ENCODE results near the gene CD1B. TPM values are rescaled to one million over a fixed set of nuclear protein-coding genes. Genes with fewer than 3 reads are reported as not detected.
"Not testable (repeated sequence)": the region's sequence is repeated elsewhere in the genome, so short reads cannot be mapped to it uniquely, and the experiment has no call there.

The CD1B gene
- not detected in 2 replicates for total RNA-seq (2014; rRNA removed; shearing (Covaris generic))
- not detected in 2 replicates for polyA plus RNA-seq (2015; cell fraction: cytosol; rRNA removed)
- polyA plus RNA-seq (2015; cell fraction: nucleus; rRNA removed) = not detected in 2 replicates

DNA sequence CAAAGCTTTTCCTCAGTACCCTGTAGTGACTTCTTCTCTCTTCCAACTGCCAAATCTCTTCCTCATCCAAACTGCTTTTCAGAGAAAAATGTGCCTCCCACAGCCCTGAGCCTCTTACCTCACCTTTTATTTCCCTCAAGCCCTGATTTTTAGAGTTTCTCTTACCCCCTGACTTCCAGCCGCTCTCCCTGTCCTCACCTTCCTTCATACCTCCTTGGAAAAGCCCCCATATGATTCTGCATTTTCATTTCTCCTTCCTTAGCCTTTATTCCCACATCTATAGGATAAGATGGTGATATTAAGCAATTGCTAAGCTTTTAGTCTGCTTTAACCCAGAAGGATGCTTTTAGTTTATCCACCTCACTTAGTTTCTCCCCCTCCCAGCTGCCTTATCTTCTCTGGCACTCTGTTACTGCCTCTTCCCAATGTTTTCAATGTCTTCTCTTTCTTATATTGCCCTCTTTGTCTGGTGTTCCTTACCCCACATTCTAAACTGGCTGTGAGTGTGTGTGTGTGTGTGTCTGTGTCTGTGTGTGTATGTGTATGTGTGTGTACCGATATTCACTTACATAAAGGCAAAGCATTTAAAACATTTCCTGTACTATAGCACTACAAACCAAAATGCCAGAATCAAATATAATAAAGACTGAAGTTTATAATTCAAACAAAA is at the start of gene CD1B:
TSS of gene CD1B (minus strand) at position 51 of the 670 bp plus-strand sequence. CDS start 108 bp downstream, outside the sequence.
- no peak for DNase-seq (ENCODE audit: low read depth)

DNA sequence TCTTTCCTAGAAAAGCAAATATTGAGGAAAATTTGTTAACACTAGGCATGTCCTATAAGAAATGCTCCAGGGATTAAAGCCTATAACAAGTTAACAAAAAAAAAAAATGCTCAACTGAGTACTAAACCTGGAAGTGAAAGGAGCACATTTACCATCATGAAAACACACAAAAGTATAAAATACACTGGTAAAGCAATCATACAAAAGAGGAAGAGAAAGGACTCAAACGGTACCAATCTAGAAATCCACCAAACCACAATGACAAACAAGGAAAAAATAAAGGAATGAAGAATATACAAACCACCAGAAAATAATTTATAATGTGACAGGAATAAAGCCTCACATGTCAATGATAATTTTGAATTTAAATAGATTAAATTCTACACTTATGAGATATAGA is 43.5 kb upstream of the CD1B start:
- DNase-seq (ENCODE audit: low read depth) = no peak

DNA sequence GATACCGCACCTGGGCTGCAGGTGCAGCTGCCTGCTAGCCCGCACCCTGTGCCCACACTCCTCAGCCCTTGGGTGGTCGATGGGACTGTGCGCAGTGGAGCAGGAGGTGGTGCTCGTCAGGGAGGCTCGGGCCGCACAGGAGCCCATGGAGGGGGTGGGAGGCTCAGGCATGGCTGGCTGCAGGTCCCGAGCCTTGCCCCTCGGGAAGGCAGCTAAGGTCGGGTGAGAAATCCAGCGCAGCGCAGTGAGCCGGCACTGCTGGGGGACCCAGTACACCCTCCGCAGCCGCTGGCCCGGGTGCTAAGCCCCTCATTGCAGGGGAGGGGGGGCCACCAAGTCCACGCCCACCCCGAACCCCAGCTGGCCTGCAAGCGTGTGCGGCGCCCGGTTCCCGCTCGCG is 42.8 kb upstream of the CD1B start:
- DNase-seq (ENCODE audit: low read depth) = not testable (repeated sequence)

DNA sequence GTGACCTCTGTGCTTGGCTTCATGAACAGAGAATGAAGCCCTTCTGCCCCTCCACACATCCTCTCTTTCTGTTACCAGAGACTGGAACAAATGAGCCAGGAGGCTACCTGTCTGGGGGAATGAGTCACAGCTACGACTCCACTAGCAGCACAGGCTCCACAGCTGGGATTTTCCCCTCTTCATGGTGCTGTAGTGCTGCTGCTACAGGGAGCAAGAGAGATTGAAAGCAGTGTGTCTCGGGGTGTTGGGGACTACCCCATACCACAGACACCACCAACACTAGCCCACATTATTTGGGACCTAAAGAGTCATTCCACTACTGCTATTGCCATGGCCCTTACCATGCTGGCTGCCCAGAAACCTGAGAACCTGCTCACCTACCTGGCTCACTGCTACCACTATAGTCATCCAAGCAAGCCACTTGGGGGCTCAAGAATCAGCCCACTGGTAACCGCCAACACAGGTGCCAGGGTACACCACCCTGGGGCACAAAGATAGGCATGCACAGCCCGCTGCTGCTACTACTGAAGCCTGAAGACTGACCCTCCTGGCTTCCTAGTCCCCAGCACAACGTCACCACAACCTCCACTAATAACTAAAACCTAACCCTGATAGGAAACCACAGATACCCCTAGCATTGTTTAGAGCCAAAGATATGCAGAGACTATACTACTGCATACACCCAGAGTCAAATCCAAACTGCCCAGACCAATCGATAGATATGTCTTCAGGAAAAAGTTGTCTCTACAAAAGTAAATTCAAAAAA is 40.0 kb upstream of the CD1B start:
- DNase-seq (ENCODE audit: low read depth) = no peak

DNA sequence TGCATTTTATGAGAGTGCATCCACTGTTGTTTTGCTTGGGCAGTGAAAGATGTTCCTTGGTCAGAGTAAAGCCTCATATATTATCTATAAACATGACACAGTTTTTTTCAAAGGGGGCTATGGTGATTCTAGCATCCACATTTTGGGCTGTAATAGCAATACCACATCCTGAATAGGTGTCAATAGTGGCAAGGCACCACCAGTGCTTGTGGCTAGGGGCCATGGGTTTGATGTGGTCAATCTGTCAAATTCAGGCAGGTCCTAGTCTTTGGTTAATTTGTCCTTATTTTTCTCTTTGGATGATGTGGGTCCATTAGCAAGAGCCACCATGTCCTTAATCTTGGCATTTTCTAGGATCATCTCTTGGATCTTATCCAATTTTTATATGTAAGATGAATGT is 35.5 kb upstream of the CD1B start:
- no peak for DNase-seq (ENCODE audit: low read depth)

DNA sequence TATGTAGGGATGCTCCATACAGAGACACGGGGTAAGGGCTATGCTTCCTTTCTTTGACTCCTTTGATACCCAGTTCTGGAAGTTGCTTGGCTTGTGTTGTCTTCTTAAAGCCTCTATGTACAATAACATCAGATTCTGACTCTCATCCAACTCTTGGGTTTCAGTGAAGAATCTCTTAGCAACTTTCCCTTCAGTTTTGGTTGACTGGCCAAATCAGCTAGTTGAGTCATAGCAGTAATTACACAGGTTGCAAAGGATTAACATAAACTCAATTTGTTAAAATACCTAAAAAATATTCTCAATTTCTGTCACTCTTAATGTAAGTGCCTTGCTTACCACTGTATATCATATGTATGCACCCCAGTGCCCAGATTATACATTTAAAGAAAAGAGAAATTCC is 31.6 kb upstream of the CD1B start:
- DNase-seq (ENCODE audit: low read depth) = no peak

DNA sequence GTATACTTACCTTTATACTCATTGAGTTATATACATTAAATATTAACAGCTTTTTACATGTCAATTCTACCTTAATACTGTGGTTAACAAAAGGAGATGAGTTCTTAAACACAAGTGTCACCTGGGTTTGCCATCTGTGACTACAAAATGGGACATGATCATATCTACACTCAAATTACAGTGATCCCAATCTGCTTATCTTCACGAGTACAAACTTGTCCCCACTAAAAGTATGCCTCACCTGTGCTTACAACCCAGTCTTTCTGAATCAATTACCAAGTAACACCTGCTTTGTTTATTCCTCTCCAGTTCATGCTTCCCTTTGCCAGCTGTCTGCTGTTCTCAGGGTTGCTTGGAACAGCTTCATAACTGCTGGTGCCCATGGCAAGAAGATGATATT is 31.2 kb upstream of the CD1B start:
- DNase-seq (ENCODE audit: low read depth) = no peak

DNA sequence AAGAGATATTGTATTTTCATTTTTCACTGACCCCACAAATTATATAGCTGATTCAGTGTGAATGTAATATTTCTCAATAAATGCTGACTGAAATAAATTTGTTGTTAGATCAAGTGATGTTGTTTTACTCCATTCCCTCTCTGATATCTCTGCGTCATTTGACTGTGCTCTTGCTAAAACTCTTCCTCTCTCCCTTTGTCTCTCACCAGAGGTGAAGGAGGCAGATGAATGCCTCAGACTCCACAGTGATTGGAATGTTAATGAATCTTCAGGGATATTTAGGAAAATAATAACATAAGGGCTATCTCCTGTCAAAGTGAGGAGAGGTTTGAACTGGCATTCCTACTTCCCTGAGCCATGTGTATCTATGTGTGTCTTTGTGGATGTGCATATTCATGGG is 26.1 kb upstream of the CD1B start:
- no peak for DNase-seq (ENCODE audit: low read depth)

DNA sequence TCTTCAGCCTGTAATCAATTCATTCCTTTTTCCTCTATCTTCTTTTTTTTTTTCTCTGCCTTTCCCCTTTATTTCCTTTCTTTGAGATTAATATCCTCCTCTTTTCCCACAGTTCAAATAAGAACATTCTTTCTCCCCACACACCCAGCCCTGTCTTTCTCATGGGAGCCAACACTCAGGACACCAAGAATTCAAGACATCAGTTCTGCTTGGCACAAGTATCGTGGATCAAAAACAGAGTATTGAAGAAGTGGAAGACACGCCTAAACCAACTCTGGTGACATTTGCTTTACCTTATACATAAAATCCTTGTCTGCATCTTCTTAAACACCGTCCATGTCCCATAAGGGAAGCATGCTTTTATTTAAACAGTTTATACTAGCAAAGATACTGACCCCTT is 25.3 kb upstream of the CD1B start:
- no peak for DNase-seq (ENCODE audit: low read depth)

DNA sequence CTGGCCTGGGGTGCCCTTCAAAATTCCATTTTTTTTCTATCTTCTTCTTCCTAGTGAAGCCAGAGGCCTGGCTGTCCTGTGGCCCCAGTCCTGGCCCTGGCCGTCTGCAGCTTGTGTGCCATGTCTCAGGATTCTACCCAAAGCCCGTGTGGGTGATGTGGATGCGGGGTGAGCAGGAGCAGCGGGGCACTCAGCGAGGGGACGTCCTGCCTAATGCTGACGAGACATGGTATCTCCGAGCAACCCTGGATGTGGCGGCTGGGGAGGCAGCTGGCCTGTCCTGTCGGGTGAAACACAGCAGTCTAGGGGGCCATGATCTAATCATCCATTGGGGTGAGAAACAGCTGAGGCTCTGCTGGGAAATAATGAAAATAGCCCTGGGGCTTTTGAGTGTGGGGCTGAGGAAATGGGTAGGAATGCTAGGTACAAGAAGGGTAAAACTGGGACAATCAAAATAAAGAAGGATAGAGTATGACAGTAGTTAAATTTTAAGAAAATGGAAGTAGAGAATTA is 24.5 kb upstream of the CD1B start:
- no peak for DNase-seq (ENCODE audit: low read depth)

DNA sequence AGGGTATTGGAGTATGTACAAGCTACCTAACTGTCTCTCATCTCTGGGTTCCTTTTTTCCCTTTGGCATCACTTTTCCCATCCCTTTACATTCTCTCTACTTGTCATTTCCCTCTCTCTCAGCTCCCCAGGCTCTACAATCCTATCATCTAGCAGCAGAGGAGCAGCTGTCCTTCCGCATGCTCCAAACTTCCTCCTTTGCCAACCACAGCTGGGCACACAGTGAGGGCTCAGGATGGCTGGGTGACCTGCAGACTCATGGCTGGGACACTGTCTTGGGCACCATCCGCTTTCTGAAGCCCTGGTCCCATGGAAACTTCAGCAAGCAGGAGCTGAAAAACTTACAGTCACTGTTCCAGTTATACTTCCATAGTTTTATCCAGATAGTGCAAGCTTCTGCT is 22.9 kb upstream of the CD1B start:
- DNase-seq (ENCODE audit: low read depth) = no peak

DNA sequence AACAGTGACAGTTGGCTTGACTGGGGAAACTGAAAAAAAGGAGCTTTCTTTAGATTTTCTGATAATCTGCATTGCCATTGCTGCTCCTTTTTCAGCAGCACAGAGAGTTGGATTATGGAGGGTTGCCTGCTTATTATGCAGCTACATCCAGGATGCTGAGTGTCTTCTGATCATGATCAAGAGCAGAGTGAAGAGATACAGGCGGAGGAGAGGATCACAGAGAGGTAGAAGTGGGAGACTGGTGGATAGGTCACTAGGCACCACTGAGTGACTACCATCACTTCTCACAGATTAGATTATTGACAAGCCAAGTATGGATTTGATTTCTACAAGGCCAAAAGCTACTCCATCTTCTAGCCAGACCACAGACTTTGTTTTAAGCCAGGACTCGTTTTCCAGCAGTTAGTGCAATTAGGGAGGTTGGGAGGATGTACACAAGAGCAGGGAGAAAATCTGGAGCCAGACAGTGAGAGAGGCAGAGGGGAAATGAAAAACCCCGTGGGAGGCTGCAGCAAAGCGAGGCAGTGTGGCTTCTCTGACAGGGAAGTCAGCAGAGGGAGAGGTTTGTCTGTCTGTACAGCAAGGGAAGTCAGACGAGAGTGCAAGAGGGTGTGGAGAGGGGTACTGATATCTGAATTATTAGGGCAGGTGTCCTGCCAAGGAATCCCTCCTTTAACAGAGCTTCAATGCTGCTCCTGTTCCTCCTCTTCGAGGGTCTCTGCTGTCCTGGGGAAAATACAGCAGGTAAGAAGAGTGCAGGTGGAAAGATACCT is 22.2 kb upstream of the CD1B start, which contains the start of gene CD1E:
TSS of gene CD1E (plus strand) at position 592 of the 773 bp plus-strand sequence. CDS start at position 687, 95 bp downstream.
- DNase-seq (ENCODE audit: low read depth) = no peak

DNA sequence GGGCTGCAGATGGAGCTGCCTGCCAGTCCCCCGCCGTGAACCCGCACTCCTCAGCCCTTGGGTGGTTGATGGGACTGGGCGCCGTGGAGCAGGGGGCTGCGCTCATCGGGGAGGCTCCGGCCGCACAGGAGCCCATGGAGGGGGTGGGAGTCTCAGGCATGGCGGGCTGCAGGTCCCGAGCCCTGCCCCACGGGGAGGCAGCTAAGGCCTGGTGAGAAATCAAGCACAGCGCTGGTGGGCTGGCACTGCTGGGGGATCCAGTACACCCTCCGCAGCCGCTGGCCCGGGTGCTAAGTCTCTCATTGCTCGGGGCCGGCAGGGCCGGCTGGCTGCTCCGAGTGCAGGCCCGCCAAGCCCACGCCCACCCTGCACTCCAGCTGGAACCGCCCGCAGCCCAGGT is 17.6 kb upstream of the CD1B start:
- not testable (repeated sequence) for DNase-seq (ENCODE audit: low read depth)

DNA sequence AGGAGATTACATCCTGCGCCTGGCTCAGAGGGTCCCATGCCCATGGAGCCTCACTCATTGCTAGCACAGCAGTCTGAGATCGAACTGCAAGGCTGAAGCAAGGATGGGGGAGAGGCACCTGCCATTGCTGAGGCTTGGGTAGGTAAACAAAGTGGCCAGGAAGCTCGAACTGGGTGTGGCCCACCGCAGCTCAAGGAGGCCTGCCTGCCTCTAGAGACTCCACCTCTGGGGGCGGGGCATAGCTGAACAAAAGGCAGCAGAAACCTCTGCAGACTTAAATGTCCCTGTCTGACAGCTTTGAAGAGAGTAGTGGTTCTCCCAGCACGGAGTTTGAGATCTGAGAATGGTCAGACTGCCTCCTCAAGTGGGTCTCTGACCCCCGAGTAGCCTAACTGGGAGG is 5.1 kb upstream of the CD1B start:
- not testable (repeated sequence) for DNase-seq (ENCODE audit: low read depth)

DNA sequence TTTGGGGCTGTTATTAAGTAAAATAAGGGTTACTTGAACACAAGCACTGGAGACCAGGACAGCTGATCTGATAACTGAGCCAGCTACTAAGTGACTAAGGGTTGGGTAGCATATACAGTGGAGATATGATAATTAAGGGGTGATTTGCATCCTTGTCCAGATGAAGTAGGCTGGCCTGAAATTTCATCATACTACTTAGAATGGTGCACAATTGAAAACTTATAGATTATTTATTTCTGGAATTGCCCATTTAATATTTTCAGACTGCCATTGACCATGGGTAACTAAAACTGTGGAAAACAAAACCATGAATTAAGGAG is 3.8 kb upstream of the CD1B start:
- no peak for DNase-seq (ENCODE audit: low read depth)

DNA sequence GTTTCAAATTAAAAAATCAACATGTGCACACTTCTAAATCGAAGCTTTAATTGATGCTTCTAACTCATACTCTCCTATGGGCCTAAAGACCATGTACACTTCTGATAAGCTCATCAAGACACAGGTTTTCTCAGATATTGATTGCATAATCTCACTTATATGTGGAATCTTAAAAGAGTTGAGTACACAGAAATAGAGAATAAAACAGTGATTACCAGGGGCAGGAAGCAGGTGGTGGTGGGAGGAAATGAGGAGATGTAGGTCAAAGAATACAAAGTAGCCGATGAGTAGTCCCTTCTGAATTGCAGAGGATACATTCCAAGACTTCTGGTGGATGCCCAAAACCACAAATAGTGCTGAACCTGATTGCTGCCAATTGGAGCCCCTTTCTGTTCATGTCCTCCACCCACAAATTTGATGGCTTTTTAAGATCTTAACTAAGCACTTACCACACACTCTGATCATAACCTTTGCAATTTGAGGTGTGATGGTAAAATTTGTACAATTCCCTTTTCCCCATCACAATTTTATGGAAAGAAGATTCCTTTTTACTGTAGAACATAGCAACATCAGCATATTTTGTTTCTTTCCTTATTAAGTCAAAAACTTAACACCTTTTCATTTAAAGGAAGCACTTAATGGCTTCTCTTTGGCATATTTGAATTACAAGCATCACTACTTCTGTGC is 3.3 kb upstream of the CD1B start:
- peak; percentile 14 for DNase-seq (ENCODE audit: low read depth)

DNA sequence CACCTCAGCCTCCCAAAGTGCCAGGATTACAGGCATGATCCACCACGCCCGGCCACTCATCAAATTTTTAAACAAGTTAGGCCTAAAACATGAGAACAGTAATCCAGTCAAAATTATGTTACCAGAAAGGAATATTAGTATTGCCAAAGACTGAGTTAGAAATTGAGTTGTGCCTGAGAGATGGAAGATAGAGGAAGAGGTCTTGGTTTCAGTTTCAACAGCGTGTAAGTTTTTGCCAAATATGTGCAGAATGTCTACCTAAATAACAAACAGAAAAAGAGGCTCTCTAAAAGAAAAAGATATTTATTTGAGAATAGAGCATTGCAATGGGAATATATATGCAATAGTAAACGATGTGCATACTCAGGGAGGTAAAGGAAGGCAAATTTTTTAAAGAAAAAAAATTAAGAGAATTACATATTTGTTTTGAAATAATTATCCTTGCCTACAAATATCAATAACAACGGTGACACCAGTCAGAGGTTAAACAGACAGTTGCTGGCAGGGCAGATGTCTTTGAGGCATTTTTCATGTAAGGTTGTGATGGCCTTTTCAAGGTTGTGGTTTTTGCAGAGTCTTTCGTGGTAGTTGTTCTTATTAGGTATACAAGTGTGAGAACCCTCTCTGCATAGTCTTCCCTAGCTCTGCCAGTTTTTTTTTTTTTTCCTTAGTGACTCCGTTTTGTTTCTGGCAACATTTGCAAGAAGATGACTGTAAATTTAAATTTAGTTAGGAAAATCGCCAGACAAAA is 2.2 kb upstream of the CD1B start:
- DNase-seq (ENCODE audit: low read depth) = no peak

DNA sequence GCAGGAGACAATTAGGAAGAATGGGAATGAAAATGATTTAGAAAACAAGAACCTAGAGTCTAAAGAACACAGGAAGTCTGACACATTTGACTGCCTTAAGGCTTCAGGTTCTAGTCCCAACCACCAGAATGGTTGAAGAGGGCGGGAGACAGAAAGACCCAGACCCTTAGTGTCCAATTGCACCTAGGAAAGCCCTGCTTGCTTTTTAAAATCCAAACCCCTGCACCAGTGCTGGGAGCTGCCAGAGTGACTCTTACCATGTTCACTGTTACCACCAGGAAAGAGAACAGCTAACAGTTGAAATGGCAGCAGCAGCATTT is 265 bp downstream of the CD1B start:
- DNase-seq (ENCODE audit: low read depth) = no peak

DNA sequence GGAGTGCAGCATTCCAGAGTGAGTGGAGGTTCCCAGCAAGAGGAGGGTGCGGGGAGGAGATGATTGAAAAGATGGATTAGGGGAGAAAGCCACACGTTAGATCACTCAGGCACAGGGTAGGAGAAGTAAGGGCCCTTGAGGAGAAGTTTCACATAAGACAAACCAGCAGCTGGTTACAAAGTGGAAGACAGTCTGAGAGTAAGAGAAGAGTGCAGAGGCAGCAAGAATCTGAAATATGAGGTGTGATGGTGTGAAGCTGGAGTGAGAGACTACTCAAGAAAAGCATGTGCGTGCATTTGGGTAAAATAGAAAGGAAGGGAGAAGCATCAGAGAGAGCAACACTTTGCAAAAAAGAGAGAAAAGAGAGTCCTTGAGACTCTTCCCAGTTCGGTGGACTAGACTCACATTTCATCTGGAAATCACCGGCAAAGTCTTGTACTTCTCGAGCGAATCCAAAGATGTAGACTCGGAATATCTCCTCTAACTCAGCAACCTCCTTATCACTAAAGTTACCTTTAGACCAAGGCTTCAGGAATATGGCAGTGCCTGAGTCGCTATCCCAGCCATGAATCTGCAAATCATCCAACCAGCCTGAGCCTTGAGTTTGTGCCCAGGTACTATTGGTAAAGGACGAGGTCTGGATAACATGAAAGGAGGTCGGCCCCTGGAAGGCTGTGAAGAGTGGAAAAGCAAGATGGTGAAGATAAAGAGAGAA is 783 bp downstream of the CD1B start:
- DNase-seq (ENCODE audit: low read depth) = no peak

DNA sequence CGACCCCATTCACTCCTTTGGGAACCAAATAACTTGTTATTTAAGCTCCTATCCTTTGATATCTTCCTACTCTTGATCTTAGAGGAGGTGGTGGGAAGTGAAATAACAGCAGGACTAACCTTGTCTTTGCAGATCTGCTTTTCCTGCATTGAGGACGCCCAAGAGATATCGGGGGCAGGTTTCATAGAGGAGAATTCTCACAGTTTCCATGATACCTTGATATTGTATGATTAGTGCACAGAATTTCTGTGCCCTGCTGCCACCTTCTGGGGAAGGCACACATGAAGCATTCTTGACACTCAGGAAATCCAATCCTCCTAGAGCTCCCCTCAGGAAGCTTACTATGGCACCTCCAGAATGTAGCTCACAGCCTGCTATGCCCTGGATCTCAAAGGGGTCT is 1.6 kb downstream of the CD1B start:
- no peak for DNase-seq (ENCODE audit: low read depth)
